Ishikawa (cell line): ENCODE data around the gene ATF6.

Experiments used
- CREB1 ChIP-seq: IDR thresholded peaks from 2 replicates; pipeline ENCODE4 v1.6.1; 2012; ENCODE audit warnings: low read depth
- EGR1 ChIP-seq: IDR thresholded peaks from 2 replicates; pipeline ENCODE4 v1.6.1; 2012
- EP300 ChIP-seq: IDR thresholded peaks from 2 replicates; pipeline ENCODE4 v1.6.1; 2012; ENCODE audit warnings: borderline replicate concordance
- FOXM1 ChIP-seq: IDR thresholded peaks from 2 replicates; pipeline ENCODE4 v1.6.1; 2012; ENCODE audit warnings: low read depth, borderline replicate concordance
- NFIC ChIP-seq: IDR thresholded peaks from 2 replicates; pipeline ENCODE4 v1.6.1; 2012
- RAD21 ChIP-seq: IDR thresholded peaks from 2 replicates; pipeline ENCODE4 v1.6.1; 2012; ENCODE audit warnings: low read depth
- REST ChIP-seq: IDR thresholded peaks from 2 replicates; pipeline ENCODE4 v1.6.1; 2012; ENCODE audit warnings: low read depth, mild to moderate bottlenecking
- TAF1 ChIP-seq: IDR thresholded peaks from 2 replicates; pipeline ENCODE4 v1.6.1; 2012; ENCODE audit warnings: low read depth, mild to moderate bottlenecking
- TCF12 ChIP-seq: IDR thresholded peaks from 2 replicates; pipeline ENCODE4 v1.6.1; 2012; ENCODE audit warnings: low read depth
- TEAD4 ChIP-seq: IDR thresholded peaks from 2 replicates; pipeline ENCODE4 v1.6.1; 2012
- YY1 ChIP-seq: IDR thresholded peaks from 2 replicates; pipeline ENCODE4 v1.6.1; 2012; ENCODE audit warnings: low read depth
- TF ChIP-seq, protein P1 (sequence below): IDR thresholded peaks from 2 replicates; pipeline ENCODE4 v1.6.1; 2012

GRCh38 chr1:161981126-161981525 is 215.0 kb downstream of the ATF6 start:
- no peak for TF ChIP-seq EP300
- no peak for TF ChIP-seq RAD21
- TF ChIP-seq YY1 = no peak
- no peak for TF ChIP-seq EGR1
- no peak for TF ChIP-seq TAF1
- no peak for TF ChIP-seq TEAD4
- TF ChIP-seq REST = no peak
- no peak for TF ChIP-seq FOXM1
- TF ChIP-seq CREB1 = no peak
- TF ChIP-seq TCF12 = no peak
- TF ChIP-seq, protein P1, sequence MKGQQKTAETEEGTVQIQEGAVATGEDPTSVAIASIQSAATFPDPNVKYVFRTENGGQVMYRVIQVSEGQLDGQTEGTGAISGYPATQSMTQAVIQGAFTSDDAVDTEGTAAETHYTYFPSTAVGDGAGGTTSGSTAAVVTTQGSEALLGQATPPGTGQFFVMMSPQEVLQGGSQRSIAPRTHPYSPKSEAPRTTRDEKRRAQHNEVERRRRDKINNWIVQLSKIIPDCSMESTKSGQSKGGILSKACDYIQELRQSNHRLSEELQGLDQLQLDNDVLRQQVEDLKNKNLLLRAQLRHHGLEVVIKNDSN = no peak
- no peak for TF ChIP-seq NFIC
